ENCODE results near the gene SPAG9.

Gene SPAG9

DNA sequence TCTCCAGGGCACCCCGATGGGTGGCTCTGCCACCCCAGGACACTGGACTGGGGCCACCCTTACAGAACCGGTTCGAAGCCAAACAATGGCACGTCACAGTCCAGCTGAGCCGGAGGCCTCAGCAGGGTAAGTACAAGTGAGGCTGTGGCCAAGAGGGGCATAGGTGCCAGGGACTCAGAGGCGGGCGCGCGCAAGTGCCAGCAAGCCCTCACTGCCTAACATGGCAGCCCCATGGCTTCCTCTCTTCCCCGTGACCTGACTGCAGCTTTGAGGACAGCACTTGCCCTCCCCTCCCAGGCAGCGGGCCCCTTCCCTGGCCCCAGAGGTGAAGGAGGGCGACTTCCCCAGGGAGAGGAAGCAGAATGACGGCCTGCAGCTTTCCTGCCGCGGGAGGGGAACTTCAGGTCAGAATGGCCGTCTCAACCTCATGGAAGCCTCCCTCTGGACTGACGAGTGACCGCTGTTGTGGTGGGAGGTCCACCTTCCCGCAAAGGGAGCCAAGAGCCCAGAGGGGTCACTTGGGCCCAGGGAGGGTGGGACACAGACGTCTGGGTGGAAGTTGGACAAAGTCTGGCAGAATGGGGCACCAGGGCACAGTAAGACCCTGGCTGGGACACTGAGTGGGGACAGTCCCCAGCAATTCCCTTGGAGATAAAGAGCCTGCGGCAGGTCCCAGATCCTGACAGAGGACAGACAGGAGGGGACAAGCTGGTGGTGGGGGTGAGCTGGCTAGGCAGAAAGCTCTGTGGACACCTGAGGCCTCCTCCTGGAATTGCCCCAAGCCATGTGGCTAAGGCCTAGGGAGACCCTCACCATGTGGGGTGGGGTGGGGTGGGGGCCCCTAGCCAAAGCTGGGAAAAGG, 202.4 kb downstream of the SPAG9 start:
- no peak for DNase-seq (ENCODE audit: low read depth)

DNA sequence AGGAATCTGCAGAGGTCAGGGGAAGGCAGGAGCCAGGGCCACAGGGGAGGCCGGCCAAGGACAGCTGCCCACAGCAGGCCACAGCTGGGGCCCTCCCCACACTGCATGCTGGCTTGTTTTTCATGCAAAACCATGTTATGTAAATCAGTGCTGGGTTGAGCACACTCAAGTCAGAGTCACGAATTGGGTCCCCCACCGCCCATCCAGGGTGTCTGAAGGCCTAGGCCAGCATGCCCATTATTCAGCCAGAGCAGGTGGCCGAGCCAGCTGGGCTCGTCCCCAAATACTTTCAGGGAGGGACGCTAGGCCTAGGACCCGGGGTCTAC, 203.3 kb downstream of the SPAG9 start:
- DNase-seq (ENCODE audit: low read depth): no peak

DNA sequence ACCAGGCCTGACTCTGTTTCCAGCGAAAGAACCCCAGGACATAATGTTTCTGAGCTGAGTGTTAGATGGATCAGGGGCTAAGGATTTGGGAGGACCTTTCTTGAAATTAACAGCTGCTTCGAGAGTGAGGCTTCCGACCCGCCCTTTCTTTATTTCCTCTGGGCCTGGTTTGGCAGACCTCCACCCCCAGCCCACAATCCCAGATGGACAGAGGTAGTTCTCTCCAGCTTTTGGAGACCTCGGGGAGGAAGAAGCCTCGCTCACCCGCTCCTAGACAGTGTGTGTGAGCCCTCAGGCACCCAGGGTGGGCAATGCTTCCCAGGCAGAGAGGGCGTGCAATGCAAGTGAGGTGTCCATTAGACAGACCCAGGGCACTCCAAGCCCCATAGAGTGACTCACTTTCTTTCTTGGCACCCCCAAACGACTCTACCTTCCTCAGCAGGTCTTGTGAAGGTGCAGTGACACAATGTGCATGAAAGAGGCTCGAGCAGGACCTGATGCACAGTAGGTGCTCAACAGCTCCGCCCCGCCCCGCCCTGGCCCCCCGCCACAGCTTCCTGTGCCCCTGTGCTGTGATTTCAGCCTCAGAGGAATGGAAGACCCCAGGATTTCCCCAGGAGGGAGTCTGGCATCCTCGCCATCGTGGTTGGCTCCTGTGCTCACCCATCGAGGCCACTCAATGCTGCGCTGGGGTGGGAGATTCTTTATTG, 203.8 kb downstream of the SPAG9 start:
- DNase-seq (ENCODE audit: low read depth): no peak

DNA sequence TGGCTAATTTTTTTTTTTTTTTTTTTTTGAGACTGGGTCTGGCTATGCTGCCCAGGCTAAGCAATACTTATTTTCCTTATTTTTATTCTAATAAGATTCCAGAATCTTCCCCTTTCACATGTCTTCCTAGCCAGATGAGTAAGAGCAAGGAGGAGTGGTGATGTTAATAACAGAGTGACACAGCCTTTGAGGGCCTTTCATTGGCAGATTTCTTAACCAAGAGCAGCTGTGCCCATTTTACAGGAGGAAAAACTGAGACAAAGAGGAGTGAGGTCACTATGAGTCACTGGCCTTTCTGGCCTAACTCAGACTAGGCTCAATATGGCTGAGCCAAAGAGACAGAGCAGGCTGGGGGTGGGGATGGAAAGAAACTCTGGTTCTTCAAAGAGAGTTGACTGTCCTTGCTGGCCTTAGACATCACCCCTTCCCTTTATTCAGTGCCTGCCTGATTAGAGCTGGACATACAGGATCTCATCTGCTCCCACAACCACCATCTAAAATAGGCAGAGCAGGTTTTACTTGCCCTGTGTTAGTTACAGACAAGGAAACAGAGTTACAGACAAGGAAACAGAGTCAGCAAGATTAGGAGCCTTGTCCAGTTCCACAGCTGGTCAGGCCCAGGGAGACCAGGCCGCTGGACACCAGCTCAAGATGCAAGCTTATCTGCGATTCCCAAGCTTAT, 204.5 kb downstream of the SPAG9 start:
- peak; percentile 23 for DNase-seq (ENCODE audit: low read depth)

DNA sequence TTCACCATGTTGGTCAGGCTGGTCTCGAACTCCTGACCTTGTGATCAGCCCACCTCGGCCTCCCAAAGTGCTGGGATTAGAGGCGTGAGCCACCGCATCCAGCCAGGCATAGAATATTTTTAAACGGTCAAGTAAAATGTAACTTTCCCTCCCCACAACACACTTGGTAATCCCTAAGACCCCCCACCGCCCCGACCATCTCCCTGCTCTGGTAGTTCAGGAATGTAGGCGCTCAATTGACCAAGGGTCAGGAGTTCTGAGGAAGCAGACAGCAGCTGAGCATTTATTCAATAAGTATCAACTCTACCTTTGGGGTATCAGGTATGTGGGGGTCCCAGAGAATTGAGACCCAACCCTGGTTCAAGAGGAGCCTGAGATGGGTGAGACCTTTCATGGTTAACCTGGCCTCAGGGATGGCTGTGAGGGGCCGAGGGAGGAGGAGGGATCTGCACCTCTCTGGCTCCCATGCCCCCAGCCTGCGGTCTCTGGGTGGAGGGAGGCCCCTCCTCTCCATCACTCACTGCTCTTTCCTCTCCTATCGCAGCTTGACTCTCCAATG, 206.1 kb downstream of the SPAG9 start:
- DNase-seq (ENCODE audit: low read depth): no peak

DNA sequence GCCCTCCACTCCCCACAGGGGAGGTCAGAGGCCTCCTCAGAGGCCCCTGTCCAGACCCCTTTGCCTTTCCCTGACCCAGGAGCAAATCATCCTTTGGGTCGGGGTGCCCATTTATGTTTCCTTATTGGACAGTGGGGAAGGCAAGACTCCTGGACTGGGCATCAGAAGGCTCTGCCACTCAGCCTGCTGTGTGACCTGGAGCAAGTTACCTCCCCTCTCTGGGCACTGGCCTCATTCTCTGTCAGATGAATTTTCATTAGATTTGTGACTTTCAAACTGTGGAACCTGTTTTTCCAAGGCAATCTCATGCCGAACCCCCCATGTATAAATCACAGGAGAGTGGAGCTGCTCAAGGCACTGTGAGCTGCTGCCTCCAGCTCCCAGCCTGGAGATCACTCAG, 207.5 kb downstream of the SPAG9 start:
- no peak for DNase-seq (ENCODE audit: low read depth)

Data from activated T-cell treated with anti-CD3 and anti-CD28 coated beads for 24 hours (primary cell).